ENCODE data around the gene PHF12. TPM values are rescaled to one million over a fixed set of nuclear protein-coding genes. Genes with fewer than 3 reads are reported as not detected.
A peak's percentile ranks its signal among the peaks of the same experiment; 100 is the strongest.
"Not testable (repeated sequence)": the region's sequence is repeated elsewhere in the genome, so short reads cannot be mapped to it uniquely, and the experiment has no call there.

Gene PHF12
- total RNA-seq, 2 experiments from 2014 or later: 66.5 to 67.4 TPM

GRCh38 chr17:28944343-28944742 is 7.0 kb downstream of the PHF12 start:
- DNase-seq: no peak
- H3K36me3 Mint-ChIP-seq (ENCODE audit: low read depth): peaks cover 73% of the 10 kb centered on the region
- ChIA-PET CTCF (interaction anchor here (1.1 to 3.1 kb wide), 7 partner anchors 9 to 217 kb away, joined by 4 to 14 read pairs (median 5); partner anchors contain the start of gene TLCD1), POLR2A (no interaction called here)
- H3K27me3 Mint-ChIP-seq (ENCODE audit: low read depth): no peaks in the 10 kb centered on the region
- H3K27ac Mint-ChIP-seq: no peak overlapping the region
- ATAC-seq: no peak
- H3K4me3 Mint-ChIP-seq: no peak overlapping the region
- peaks cover 76% of the 10 kb centered on the region for H3K4me1 Mint-ChIP-seq (ENCODE audit: low read depth)
- no peaks in the 10 kb centered on the region for H3K9me3 Mint-ChIP-seq (ENCODE audit: insufficient read depth)

- no peak for DNase-seq
- H3K9me3 Mint-ChIP-seq (ENCODE audit: insufficient read depth): no peaks in the 10 kb centered on the region
- POLR2A ChIA-PET: no interaction called here
- peaks cover 76% of the 10 kb centered on the region for H3K4me1 Mint-ChIP-seq (ENCODE audit: low read depth)
- H3K27ac Mint-ChIP-seq: no peak overlapping the region
- H3K4me3 Mint-ChIP-seq: no peak overlapping the region
- no peak for ATAC-seq
- peaks cover 69% of the 10 kb centered on the region for H3K36me3 Mint-ChIP-seq (ENCODE audit: low read depth)
- no peaks in the 10 kb centered on the region for H3K27me3 Mint-ChIP-seq (ENCODE audit: low read depth)
- CTCF ChIA-PET: interaction anchor here (1.1 to 1.2 kb wide), 3 partner anchors 11 to 179 kb away, joined by 3 to 5 read pairs (median 5); partner anchors contain the start of gene DHRS13
Measured at GRCh38 chr17:28942925-28943324, 8.4 kb downstream of the PHF12 start.

DNA sequence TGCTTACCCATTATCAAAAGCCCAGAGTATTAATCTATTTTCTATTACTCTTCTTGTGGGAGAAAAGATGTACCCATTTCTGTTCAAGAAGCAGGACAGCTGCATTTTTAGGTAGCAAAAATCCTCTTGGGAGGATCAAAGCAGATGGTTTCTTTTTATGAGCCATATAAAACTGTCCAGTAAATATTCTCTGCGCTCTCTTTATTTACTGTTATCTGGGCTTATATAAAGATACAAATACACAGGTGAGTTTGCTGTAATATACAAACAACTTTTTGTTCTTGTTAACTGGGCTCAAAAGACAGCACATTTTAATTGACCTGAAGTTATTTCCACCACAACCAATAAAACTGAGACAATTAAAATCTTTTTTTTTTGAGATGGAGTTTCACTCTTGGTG is 10.1 kb downstream of the PHF12 start:
- ATAC-seq (no peak), DNase-seq (no peak)
- Mint-ChIP-seq H3K4me3 (no peak overlapping the region), H3K27me3 (ENCODE audit: low read depth) (no peaks in the 10 kb centered on the region), H3K9me3 (ENCODE audit: insufficient read depth) (no peaks in the 10 kb centered on the region), H3K36me3 (ENCODE audit: low read depth) (peaks cover 67% of the 10 kb centered on the region), H3K4me1 (ENCODE audit: low read depth) (peaks cover 74% of the 10 kb centered on the region), H3K27ac (no peak overlapping the region)
- ChIA-PET CTCF (interaction anchor here (0.7 to 2.1 kb wide), 4 partner anchors 15 to 214 kb away, joined by 3 to 6 read pairs (median 4); partner anchors contain the start of gene FAM222B), POLR2A (interaction anchor here (0.7 kb wide), 1 partner anchor 15 kb away, joined by 4 read pairs; no protein-coding TSS in a partner anchor)

GRCh38 chr17:28940675-28941074 is 10.6 kb downstream of the PHF12 start:
- Mint-ChIP-seq H3K4me1 (ENCODE audit: low read depth) (peaks cover 73% of the 10 kb centered on the region), H3K27me3 (ENCODE audit: low read depth) (no peaks in the 10 kb centered on the region), H3K36me3 (ENCODE audit: low read depth) (peaks cover 67% of the 10 kb centered on the region), H3K9me3 (ENCODE audit: insufficient read depth) (no peaks in the 10 kb centered on the region), H3K4me3 (no peak overlapping the region), H3K27ac (no peak overlapping the region)
- DNase-seq: no peak
- ChIA-PET CTCF (interaction anchor here (0.7 to 2.1 kb wide), 4 partner anchors 39 to 214 kb away, joined by 3 to 6 read pairs (median 4); partner anchors contain the start of gene FAM222B), POLR2A (no interaction called here)
- no peak for ATAC-seq

DNA sequence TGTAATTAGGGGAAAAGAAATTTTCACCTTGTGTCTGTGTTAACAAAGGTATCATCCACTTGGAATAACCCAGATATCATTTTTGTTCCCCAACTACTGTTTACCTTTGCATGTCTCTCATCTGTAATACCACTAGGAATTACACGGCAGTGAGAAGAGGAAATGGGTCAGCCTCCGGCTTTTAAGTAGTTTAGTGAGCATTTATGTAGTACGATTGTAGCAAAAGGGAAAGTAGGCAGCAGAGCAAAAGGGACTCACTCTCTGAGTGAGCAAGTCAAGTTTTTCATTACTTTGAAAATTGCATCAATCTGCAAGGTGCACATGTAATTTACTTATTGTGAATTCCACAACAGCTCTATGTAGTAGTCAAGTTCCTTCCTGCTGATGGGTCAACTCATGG is 11.2 kb downstream of the PHF12 start:
- H3K9me3 Mint-ChIP-seq (ENCODE audit: insufficient read depth): no peaks in the 10 kb centered on the region
- H3K4me3 Mint-ChIP-seq: no peak overlapping the region
- no peaks in the 10 kb centered on the region for H3K27me3 Mint-ChIP-seq (ENCODE audit: low read depth)
- peak; percentile 57 for ATAC-seq
- H3K36me3 Mint-ChIP-seq (ENCODE audit: low read depth): peaks cover 64% of the 10 kb centered on the region
- no peak for DNase-seq
- ChIA-PET POLR2A (no interaction called here), CTCF (interaction anchor here (1.0 to 4.8 kb wide), 8 partner anchors 10 to 213 kb away, joined by 3 to 18 read pairs (median 5); partner anchors contain the start of gene TLCD1)
- peaks cover 69% of the 10 kb centered on the region for H3K4me1 Mint-ChIP-seq (ENCODE audit: low read depth)
- peak overlapping the region; percentile 1 for H3K27ac Mint-ChIP-seq

DNA sequence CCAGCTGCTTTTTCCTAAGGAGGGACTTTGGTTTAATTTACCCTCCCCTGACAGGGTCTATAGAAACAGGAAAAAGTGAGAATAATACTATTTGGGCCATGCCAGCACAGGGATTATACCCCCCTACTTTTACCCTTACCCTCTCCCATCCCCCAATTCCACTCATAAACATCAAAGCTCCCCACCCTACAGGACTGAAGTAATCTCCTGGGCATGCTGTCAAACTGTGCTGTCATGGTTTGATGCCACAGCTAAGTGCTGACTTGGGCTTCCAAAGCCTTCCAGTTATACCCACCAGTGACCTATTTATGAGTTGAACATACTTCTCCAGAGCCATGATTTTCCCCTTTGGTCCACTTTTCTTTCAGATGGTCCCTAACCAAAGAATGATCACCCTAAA is 12.8 kb downstream of the PHF12 start:
- ATAC-seq (no peak), DNase-seq (no peak)
- Mint-ChIP-seq H3K4me1 (ENCODE audit: low read depth) (peaks cover 64% of the 10 kb centered on the region), H3K27ac (peak overlapping the region; percentile 52), H3K36me3 (ENCODE audit: low read depth) (peaks cover 64% of the 10 kb centered on the region), H3K9me3 (ENCODE audit: insufficient read depth) (no peaks in the 10 kb centered on the region), H3K4me3 (no peak overlapping the region), H3K27me3 (ENCODE audit: low read depth) (no peaks in the 10 kb centered on the region)
- ChIA-PET CTCF (interaction anchor here (1.7 to 4.8 kb wide), 5 partner anchors 9 to 211 kb away, joined by 4 to 18 read pairs (median 6); partner anchors contain the start of gene TLCD1), POLR2A (interaction anchor here (1.1 to 2.2 kb wide), 3 partner anchors 10 to 68 kb away, joined by 3 to 10 read pairs (median 6); no protein-coding TSS in a partner anchor)

- no peaks in the 10 kb centered on the region for H3K27me3 Mint-ChIP-seq (ENCODE audit: low read depth)
- no peak overlapping the region for H3K4me3 Mint-ChIP-seq
- no peak overlapping the region for H3K27ac Mint-ChIP-seq
- ATAC-seq (no peak), DNase-seq (no peak)
- ChIA-PET POLR2A (interaction anchor here (1.3 to 2.2 kb wide), 2 partner anchors 11 to 13 kb away, joined by 4 to 10 read pairs; no protein-coding TSS in a partner anchor), CTCF (interaction anchor here (0.7 to 4.8 kb wide), 12 partner anchors 7 to 290 kb away, joined by 3 to 18 read pairs (median 4); partner anchors contain the start of gene TLCD1)
- peaks cover 62% of the 10 kb centered on the region for H3K4me1 Mint-ChIP-seq (ENCODE audit: low read depth)
- peaks cover 61% of the 10 kb centered on the region for H3K36me3 Mint-ChIP-seq (ENCODE audit: low read depth)
- no peaks in the 10 kb centered on the region for H3K9me3 Mint-ChIP-seq (ENCODE audit: insufficient read depth)
Measured at GRCh38 chr17:28937044-28937729, 14.1 kb downstream of the PHF12 start.

DNA sequence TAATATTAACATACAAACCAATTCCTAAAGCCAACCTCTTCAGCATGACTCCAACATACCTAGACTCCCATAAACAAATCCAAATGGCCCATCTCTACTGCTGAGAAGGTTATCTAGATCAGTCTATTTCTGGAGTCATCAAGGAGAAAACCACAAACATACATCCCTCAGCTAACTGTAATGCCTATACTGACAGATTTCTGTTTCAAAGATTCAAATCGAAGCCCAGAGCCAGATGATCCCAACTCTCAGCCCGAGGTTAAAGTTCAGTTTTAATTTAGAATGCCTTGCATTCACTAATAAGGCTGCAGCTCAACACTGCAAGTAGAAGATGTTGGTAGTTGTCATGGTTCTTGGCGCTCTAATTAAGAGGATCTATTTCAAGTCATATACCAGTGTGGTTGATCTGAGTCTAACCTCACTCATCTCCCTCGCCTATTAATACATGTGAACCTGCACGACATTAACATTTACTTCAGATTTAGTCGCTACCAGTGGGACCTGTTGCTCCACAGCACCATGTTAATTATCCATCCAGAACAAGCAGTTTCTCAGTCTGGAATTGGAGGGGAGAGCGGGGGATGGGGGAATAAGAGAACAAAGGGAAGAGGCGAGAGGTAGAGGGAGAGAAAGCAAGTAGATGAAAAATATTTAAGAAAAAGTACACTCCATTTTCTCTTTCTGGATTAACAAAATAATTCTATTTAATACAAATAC is 15.4 kb downstream of the PHF12 start:
- DNase-seq: no peak
- ATAC-seq: no peak
- Mint-ChIP-seq H3K4me3 (no peak overlapping the region), H3K9me3 (ENCODE audit: insufficient read depth) (no peaks in the 10 kb centered on the region), H3K27ac (peak overlapping the region; percentile 64), H3K4me1 (ENCODE audit: low read depth) (peaks cover 54% of the 10 kb centered on the region), H3K36me3 (ENCODE audit: low read depth) (peaks cover 62% of the 10 kb centered on the region), H3K27me3 (ENCODE audit: low read depth) (no peaks in the 10 kb centered on the region)
- ChIA-PET POLR2A (interaction anchor here (0.5 to 2.2 kb wide), 3 partner anchors 10 to 144 kb away, joined by 4 to 10 read pairs (median 4); no protein-coding TSS in a partner anchor), CTCF (interaction anchor here (0.9 to 4.8 kb wide), 4 partner anchors 14 to 209 kb away, joined by 3 to 18 read pairs (median 6); partner anchors contain the start of gene TLCD1)

DNA sequence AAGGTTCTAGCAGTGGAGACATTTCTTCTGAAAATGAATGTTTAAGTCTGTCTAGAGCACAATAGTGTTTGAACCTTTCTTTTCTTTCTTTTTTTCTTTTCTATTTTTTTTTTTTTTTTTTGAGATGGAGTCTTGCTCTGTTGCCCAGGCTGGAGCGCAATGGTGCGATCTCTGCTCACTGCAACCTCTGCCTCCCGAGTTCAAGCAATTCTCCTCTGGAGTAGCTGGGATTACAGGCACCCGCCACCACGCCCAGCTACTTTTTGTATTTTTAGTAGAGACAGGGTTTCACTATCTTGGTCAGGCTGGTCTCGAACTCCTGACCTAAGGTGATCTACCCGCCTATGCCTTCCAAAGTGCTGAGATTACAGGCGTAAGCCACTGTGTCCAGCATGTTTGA is 16.8 kb downstream of the PHF12 start:
- not testable (repeated sequence) for H3K27me3 Mint-ChIP-seq (ENCODE audit: low read depth); H3K4me3 Mint-ChIP-seq; DNase-seq; ATAC-seq; H3K9me3 Mint-ChIP-seq (ENCODE audit: insufficient read depth)
- Mint-ChIP-seq H3K4me1 (ENCODE audit: low read depth) (peaks cover 47% of the 10 kb centered on the region), H3K27ac (peak overlapping the region; percentile 33), H3K36me3 (ENCODE audit: low read depth) (peaks cover 63% of the 10 kb centered on the region)
- POLR2A ChIA-PET: interaction anchor here (1.2 kb wide), 1 partner anchor 16 kb away, joined by 4 read pairs; no protein-coding TSS in a partner anchor
- CTCF ChIA-PET: interaction anchor here (1.0 to 2.0 kb wide), 4 partner anchors 9 to 207 kb away, joined by 3 to 8 read pairs (median 5); no protein-coding TSS in a partner anchor

DNA sequence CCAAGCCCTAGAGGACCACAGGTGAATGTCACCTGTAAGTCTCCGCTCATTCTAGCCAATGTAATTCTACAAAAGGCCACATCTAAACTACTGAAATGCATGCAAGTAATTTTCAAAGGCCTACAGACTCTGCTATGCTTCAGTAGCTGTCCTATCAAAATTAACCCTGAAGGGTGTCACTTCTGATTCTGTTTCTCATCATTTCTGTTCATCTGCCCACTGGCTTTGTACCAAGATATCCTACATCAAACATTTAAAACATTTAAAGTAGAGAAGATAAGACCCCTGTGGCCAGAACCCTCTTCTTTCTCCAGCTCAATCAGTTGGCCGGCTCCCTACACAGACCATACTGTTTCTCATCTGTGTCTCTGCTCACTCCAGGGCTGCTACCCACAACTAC is 21.5 kb downstream of the PHF12 start:
- Mint-ChIP-seq H3K4me3 (no peak overlapping the region), H3K4me1 (ENCODE audit: low read depth) (peaks cover 50% of the 10 kb centered on the region), H3K27ac (peak overlapping the region; percentile 13), H3K36me3 (ENCODE audit: low read depth) (peaks cover 70% of the 10 kb centered on the region), H3K9me3 (ENCODE audit: insufficient read depth) (no peaks in the 10 kb centered on the region), H3K27me3 (ENCODE audit: low read depth) (no peaks in the 10 kb centered on the region)
- DNase-seq (no peak), ATAC-seq (no peak)
- ChIA-PET CTCF (interaction anchor here (0.8 to 1.9 kb wide), 7 partner anchors 8 to 203 kb away, joined by 3 to 9 read pairs (median 5); partner anchors contain the start of gene PHF12), POLR2A (interaction anchor here (5.5 kb wide), 1 partner anchor 21 kb away, joined by 38 read pairs; the partner anchor contains the start of gene PHF12)

DNA sequence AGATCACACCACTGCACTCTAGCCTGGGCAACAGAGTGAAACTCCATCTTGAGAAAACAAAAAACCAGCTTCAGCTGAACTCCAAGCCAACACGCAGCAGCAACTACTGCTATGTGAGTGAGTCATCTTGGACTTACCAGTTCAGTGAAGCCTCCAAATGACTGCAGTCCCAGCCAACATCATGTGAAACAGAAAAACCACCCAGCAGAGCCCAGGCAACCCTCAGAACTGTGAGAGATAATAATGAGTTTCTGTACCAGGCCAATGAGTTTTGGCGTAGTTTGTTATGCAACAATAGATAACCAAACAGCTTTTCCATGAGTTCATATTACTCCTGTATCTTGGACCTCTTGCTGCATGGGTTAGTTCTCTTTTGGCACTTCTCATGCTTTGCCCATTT is 23.3 kb downstream of the PHF12 start:
- Mint-ChIP-seq H3K9me3 (ENCODE audit: insufficient read depth) (no peaks in the 10 kb centered on the region), H3K4me1 (ENCODE audit: low read depth) (peaks cover 53% of the 10 kb centered on the region), H3K27me3 (ENCODE audit: low read depth) (no peaks in the 10 kb centered on the region), H3K4me3 (no peak overlapping the region), H3K36me3 (ENCODE audit: low read depth) (peaks cover 75% of the 10 kb centered on the region), H3K27ac (peak overlapping the region; percentile 62)
- CTCF ChIA-PET: interaction anchor here (1.0 to 3.8 kb wide), 8 partner anchors 9 to 201 kb away, joined by 3 to 47 read pairs (median 20); partner anchors contain the start of genes NEK8, PHF12 and TLCD1
- POLR2A ChIA-PET: interaction anchor here (3.1 to 5.5 kb wide), 2 partner anchors 22 to 208 kb away, joined by 8 to 38 read pairs; partner anchors contain the start of genes PHF12 and RPL23A
- ATAC-seq: no peak
- DNase-seq: no peak

Data from activated CD8-positive, alpha-beta T cell treated with anti-CD3 and anti-CD28 coated beads, Interleukin-2, amount 10 ng/mL, durations not matched to agents 7 days and 5 days (primary cell).